A673 (cell line): Measurements from ENCODE around the gene TMEM212.

Source experiments
- CTCF ChIP-seq: fragments of 300-800, 200-600 bp; sonication (generic); conservative IDR thresholded peaks from 2 replicates; pipeline ENCODE4 v1.5.1; 2017; ENCODE audit warnings: low read depth, mild to moderate bottlenecking, antibody characterized with exemption, low read length, moderate library complexity, mixed read lengths
- EZH2 ChIP-seq: fragments of 200-600 bp; sonication (generic); IDR thresholded peaks from 2 replicates; pipeline ENCODE4 v1.6.1; 2017; ENCODE audit warnings: borderline replicate concordance, low read depth, mild to moderate bottlenecking, mixed read lengths, antibody characterized with exemption, low read length; ENCODE audit not compliant: poor library complexity, severe bottlenecking

GRCh38 chr3:171811913-171812335, 31.2 kb upstream of the TMEM212 start:
- TF ChIP-seq CTCF (no peak), EZH2 (no peak)
